ENCODE data around the gene EIF2AK3.

DNA sequence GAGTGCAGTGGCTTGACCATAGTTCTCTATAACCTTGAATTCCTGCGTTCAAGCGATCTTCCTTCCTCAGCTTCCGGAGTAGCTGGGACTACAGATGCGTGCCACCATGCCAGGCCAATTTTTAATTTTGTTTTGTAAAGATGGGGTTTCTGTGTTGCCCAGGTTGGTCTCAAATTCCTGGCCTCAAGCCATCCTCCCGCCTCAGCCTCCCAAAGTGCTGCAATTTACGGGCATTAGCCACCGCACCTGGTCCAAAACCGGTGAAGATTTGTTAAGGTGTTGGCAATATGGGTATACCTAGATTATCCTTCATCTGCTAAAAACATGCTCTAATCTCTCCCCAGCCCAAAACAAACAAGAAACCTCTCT lies 1.3 kb upstream of the EIF2AK3 start:
- no peak for TF ChIP-seq POLR2A (IDR thresholded peaks at IDR 0.05)
- TF ChIP-seq, protein P1, sequence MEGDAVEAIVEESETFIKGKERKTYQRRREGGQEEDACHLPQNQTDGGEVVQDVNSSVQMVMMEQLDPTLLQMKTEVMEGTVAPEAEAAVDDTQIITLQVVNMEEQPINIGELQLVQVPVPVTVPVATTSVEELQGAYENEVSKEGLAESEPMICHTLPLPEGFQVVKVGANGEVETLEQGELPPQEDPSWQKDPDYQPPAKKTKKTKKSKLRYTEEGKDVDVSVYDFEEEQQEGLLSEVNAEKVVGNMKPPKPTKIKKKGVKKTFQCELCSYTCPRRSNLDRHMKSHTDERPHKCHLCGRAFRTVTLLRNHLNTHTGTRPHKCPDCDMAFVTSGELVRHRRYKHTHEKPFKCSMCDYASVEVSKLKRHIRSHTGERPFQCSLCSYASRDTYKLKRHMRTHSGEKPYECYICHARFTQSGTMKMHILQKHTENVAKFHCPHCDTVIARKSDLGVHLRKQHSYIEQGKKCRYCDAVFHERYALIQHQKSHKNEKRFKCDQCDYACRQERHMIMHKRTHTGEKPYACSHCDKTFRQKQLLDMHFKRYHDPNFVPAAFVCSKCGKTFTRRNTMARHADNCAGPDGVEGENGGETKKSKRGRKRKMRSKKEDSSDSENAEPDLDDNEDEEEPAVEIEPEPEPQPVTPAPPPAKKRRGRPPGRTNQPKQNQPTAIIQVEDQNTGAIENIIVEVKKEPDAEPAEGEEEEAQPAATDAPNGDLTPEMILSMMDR (IDR thresholded peaks at IDR 0.05): no peak
- no peak for TF ChIP-seq EP300 (IDR thresholded peaks at IDR 0.05)

Measured in stomach (tissue), 4 donors.